NCI-H2227 treated with DMSO at 0.1 percent for 48 hours (cell line): ENCODE data around the gene TRPC1.
"Not testable (repeated sequence)": the region's sequence is repeated elsewhere in the genome, so short reads cannot be mapped to it uniquely, and the experiment has no call there.

Source experiments
- DNase-seq: peaks from one replicate; lab custom pipeline; 2025; lab: John Stamatoyannopoulos, UW

The TRPC1 gene

GRCh38 chr3:142752605-142753004, 28.8 kb downstream of the TRPC1 start:
- not testable (repeated sequence) for DNase-seq

GRCh38 chr3:142754494-142754893, 30.7 kb downstream of the TRPC1 start:
- no peak for DNase-seq

DNA sequence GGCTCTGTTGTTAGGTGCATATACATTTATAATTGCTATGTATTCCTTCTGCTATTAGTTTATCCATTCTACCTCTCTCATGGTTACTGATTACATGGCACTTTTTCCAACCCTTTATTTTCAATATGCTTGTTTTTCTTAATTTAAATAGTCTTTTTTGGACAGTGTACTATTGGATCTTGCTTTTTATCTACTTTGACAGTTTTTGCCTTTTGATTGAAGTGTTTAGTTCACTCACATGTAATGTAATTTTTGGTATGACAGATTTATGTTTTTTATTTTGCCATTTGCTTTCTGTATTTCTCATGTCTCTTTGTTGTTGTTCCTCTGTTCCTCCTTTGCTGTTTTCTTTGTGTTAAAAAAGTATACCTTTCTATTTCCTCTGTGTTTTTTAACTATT, 44.5 kb downstream of the TRPC1 start:
- no peak for DNase-seq

GRCh38 chr3:142777927-142778326, 54.1 kb downstream of the TRPC1 start:
- no peak for DNase-seq

GRCh38 chr3:142778541-142778940, 54.7 kb downstream of the TRPC1 start:
- no peak for DNase-seq

DNA sequence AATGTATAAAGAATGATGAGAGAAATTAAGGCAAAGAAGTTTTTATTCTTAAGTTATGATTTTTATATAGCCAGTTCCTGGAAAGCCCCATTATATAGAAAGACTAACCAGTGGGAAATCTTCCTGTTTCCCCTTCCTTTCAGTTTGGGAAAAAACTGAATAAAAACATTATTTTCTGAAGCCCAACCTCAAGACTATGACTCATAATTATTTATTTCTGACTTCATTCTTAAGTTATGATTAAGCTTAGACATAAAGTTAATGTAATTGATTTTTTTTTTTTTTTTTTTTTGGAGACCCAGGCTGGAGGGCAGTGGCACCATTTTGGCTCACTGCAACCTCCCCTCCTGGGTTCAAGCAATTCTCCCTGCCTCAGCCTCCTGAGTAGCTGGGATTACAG, 55.8 kb downstream of the TRPC1 start:
- no peak for DNase-seq

- no peak for DNase-seq
These were observed 58.8 kb downstream of the TRPC1 start for GRCh38 chr3:142782616-142783015.

DNA sequence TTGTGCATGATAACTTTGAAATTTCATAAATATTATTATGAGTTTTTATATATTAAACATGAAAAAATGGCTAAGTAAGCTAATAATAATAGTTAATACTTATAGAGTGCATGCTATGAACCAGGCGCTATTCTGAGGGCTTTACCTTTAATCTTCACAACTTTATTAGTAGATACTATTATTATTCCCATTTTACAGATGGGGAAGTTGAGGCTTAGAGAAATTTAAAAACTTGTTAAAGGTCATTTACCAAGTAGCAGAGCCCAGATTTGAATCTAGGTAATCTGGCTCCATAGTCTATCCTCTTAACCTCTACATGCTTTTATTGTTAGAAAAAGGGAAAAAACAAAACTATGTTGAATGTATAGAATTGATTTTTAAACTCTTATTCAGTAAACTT, 60.4 kb downstream of the TRPC1 start:
- DNase-seq, result no peak

GRCh38 chr3:142785996-142786395, 62.2 kb downstream of the TRPC1 start:
- DNase-seq, result no peak

DNA sequence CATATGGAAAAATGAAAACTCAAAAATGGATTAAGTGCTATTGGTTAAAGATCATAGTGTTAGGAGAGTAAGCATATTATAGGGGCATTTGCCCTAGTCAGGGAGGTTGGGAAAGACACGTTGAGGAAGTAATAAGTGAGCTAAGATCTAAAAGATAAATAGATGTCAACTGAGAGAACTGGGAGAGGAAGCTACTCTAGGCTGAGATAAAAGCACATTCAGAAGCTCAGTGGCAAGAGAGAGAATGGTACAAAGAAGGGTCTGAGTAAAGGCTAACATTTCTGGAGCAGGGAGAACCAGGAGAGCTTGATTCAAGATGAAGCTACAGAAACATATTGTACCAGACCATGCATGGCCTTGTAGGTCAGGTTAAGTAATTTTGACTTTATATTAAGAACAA, 63.9 kb downstream of the TRPC1 start:
- DNase-seq, result no peak

DNA sequence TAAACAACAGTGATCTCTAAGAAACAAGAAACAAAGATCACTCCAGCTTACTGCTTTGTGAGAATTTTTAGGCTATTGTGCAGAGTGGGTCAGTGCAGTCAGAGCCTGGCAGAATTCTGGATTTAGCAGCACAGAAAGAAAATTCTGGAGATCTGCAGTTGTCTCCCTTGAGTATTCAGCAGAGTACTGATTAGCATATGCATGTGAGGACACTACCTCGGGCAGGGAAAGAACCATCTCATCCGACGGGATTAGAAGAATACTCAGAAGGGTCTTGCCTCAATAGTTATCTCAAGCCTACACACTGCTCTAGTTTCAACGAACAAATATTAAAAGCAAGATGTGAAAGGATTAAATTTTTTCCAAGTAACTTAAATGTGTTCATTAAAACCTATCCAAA, 70.7 kb downstream of the TRPC1 start:
- DNase-seq, result no peak

DNA sequence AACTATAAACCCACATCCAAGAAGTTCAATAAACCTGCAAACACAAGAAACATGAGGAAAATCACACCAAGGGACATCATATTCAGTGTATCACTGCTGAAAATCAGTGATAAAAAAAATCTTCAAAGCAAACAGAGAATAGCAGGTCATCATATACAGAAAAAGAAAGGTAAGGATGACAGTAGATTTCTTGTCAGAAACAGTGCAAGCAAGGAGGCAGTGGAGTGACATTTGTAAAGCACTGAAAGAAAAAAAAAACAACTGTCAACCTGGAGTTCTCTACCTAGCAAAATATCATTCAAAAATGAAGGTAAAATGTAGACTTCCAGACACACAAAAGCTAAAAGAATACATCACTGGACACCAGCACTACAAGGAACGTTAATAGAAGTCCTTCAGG, 71.5 kb downstream of the TRPC1 start:
- no peak for DNase-seq

DNA sequence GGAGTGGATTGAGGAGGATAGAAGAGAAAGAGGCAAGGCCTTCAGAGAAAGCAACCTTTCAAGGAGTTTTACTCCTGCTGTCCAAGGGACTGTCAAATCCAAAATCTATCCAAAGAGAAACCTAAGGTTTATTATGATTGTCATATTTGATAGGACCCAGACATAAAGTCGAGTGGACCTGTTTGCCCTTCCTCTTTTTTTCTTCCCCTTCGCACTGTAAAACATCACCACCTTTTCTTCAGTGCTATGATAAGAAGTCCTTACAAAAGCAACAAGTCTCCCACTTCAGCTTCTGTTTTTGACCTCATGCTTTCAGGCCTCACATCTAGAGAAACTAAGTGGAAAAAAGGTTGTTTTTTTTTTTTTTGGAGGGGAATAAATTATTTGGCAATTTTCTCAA, 73.0 kb downstream of the TRPC1 start:
- DNase-seq, result no peak

GRCh38 chr3:142801746-142802145, 77.9 kb downstream of the TRPC1 start:
- DNase-seq, result no peak

DNA sequence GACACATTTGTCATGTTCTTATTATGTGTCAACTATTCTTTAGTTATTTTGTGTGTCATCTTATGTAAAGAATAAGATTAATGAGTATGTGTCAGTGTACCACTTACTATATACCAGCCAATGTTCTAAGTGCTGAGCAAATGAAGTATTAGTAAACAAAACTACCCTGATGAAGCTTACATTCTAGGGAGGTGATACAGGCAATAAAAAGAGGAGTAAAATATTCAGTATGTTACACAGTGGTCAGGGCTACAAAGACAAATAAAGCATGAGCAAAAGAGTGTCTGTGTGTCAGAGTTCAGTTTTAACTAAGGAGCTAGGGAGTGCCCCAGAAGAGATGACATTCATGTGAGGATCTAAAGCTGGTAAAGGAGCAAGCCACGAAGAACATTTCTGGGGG, 79.1 kb downstream of the TRPC1 start:
- DNase-seq, result no peak

DNA sequence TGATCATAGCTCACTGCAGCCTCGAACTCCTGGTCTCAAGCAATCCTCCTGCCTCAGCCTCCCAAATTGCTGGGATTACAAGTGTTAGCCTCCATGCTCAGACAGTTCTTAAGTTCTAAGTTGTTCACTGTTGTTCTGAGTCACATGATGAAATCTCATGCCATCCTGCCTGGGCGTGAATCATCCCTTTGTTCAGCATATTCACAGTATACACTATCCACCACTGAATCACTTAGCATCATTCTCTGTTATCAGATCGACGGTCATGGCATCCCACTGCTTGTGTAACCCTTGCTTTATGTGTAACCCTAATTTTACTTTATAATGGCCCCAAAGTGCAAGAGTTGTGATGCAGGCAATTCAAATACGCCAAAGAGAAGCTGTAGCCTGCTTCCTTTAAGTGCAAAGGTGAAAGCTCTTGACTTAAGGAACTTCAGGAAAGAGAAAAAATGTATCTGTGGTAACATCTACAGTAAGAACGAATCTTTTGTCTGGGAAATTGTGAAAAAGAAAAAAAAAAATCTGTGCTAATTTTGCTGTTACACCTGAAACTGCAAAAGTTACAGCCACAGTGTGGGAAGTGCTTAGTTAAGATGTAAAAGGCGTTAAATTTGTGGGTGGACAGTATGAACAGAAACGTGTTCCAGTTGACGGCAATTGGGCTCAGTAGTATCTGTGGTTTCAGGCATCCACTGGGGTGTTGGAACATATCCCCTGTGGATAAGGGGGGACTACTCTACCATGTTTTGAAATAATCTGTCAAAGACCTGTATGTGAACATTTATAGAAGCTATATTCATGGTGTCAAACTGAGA, 84.5 kb downstream of the TRPC1 start:
- no peak for DNase-seq

- DNase-seq, result no peak
These were observed 85.4 kb downstream of the TRPC1 start for GRCh38 chr3:142809259-142809658.

- DNase-seq, result no peak
These were observed 92.0 kb downstream of the TRPC1 start for GRCh38 chr3:142815803-142816202.

DNA sequence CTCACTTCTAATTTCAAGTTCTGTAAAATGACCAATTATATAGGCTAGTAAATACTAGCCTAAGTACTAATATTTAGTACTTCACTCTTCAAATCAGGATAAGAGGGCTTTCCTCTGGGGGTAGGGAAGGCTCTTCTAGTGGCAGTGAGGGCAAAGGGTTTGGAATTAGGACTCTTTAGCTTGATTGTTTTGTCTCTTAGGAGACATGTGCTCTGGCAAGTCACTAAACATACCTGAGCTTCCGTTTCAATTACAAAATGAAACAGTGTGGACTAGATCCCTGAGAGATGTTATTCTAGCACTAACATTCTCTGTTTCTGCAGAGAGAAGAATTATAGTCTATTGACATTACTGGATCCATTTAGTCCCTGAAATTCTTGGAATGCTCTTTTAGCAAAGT, 93.5 kb downstream of the TRPC1 start:
- DNase-seq, result no peak

DNA sequence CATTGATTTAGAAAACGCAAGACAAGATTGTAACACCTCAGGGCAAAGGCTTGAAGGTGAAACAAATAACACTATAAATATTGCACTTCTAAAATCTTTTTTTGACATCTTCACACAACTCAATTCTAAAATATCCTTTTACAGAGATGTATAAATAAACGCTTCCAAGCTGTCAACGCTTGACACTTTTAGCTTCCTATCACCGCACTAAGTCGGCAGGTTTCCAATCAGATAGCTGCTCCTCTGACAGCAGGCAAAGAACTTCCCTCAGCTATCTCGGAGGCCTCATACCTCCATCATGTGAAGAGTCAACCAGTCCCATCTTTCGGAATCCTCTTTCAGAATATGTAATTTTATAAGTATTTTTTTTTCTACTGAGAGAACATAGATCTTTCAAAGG, 94.1 kb downstream of the TRPC1 start:
- DNase-seq, result no peak

DNA sequence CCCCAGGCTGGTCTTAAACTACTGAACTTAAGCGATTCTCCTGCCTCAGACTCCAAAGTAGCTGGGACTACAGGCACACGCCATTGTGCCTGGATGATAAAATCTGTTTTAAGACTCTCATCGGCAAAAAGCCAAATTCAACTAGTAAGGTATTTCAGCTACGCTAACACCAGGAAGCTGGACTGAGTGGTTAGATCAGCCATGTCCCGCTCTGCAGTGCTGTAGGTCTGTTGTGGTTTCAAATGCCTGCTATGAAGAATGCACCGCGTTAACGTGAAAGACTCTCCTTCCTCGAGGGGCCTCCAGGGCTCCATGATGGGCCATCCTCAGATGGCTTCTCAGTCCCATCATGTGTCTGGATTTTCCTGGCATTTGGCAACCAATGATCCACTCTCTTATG, 94.8 kb downstream of the TRPC1 start:
- no peak for DNase-seq

- no peak for DNase-seq
These were observed 95.3 kb downstream of the TRPC1 start for GRCh38 chr3:142819179-142819578.

GRCh38 chr3:142828703-142829305, 105.0 kb downstream of the TRPC1 start:
- DNase-seq, result peak; percentile 62

DNA sequence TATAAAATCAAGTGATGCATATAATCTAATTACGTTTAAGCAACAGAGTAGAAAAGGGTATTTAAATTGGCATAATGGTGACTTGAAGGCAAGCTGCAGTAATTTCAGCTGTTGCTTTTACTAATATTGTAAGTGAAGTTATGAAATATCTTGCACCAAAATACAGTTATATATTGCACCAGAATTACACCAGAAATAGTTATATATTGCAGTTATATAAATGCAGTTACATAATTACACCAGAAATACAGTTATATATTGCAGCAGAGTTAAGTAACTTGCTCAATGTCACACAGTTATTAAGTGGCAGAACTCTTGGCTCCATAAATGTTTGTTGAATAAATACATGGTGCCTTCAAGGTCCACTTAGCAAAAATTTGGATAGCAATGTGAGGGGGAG, 113.7 kb downstream of the TRPC1 start:
- no peak for DNase-seq
